Measurements from ENCODE around the gene SKIC8.

Gene SKIC8

DNA sequence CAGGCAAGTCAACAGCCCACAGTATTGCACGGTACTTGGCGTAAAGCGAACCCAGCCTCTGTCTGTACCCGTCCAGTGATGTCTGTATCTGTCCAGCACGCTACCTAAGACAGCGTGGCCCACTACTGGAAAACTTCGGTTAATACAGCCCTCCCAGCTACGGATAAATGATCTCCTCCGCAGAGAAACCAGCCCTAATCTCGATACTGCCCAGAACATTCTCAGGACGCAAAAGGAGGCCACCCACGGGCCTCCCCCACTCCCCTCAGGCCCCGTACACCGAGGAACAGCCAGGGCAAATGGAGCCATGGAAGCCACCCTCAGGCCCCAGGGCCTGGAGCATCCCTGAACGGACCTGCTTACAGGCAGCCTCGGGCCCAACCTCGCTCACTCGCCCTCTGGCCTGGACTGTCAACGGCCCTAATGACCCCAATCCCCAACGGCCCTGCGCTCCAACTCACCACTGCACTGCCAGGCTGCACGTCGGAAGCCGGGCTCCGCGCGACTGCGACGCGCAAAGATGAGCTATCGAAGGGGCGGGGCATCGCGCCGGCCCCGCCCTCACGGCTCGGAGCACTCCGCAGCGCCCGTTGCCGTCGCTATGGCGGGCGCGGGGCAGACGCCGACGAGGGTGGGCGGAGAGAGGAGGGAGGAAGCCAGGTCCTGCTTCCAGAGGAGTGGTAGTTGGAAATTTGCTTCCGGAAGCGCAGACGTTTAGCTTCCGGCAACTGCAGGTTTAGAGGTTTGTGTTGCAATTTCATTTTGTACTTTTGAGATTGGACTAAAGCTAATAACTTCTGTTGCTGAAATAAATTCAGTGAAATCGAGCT, at the start of gene SKIC8:
TSS of gene SKIC8 (minus strand) at position 509 of the 830 bp plus-strand sequence. CDS start 3,923 bp downstream, outside the sequence.
- DNase-seq (ENCODE audit: low read depth in 1 of 2, low spot score in 1 of 2): peak; percentile 77 to 81

DNA sequence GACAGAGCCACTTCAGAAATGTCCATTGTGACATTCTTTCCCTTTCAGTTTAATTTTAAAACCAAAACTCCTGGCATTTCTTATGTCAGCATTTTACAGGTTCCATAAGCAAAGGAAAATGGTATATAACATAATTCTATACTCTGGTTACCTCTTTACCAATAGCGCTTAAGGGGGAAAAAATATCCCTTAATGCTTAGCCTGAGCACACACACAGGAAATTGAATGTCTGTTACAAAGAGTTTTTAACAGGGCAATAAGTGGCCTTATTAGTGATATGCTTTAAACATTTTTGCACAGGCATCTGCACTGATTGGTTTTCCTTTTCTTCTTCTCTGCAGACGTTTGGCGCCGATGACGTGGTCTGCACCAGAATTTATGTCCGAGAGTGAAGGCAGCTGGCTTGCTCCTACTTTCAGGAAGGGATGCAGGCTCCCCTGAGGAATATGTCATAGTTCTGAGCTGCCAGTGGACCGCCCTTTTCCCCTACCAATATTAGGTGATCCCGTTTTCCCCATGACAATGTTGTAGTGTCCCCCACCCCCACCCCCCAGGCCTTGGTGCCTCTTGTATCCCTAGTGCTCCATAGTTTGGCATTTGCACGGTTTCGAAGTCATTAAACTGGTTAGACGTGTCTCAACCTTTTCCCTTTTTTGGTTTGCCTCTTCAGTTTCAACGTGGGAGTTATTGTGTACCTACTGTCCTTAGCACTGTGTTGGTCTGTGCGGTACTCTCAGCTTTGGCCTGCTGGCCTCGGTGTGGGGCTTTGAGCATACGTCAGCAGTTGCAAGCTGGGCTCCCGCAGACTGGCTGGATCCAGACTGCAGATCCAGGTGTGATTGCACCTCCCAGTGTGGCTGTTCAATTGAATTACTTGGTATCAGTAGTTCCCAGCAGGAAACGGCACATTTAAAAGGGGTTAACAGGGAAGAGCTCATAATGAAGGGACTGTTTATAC, 48.5 kb upstream of the SKIC8 start:
- no peak for DNase-seq (ENCODE audit: low read depth in 1 of 2, low spot score in 1 of 2)

DNA sequence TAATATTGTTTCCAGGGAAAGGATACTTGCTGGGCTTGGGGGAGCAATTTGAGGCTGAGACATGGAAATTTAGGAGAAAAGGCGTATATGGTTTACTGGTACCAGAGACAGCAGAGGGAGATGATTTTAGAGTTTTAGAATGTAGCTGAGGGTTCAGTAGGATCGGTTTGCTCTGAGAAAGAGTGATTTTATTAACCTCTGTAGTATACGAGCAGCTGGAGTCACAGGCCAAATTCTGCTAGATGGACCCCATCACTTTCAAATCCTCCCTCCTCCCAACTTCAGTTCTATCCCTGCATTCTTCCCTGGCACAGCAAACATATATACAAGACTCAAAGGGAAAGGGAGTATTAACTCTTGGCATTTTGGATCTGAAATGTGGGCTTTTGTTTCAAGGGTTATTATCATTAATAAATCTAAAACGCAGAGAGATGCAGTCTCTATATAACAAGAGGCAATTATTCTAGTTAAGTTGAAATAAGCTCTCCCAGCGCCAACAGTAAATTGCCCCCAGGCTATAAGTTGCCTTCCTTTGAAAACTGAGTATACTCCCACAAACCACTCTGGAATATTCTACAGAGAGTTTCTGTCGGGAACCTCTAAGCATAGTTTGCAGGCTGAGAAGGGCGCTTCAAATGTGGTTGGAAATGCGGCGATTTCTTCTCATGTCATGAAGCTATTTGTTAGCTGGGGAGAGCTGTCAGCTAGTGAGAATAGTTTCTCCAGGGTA, 46.2 kb upstream of the SKIC8 start:
- no peak for DNase-seq (ENCODE audit: low read depth in 1 of 2, low spot score in 1 of 2)

DNA sequence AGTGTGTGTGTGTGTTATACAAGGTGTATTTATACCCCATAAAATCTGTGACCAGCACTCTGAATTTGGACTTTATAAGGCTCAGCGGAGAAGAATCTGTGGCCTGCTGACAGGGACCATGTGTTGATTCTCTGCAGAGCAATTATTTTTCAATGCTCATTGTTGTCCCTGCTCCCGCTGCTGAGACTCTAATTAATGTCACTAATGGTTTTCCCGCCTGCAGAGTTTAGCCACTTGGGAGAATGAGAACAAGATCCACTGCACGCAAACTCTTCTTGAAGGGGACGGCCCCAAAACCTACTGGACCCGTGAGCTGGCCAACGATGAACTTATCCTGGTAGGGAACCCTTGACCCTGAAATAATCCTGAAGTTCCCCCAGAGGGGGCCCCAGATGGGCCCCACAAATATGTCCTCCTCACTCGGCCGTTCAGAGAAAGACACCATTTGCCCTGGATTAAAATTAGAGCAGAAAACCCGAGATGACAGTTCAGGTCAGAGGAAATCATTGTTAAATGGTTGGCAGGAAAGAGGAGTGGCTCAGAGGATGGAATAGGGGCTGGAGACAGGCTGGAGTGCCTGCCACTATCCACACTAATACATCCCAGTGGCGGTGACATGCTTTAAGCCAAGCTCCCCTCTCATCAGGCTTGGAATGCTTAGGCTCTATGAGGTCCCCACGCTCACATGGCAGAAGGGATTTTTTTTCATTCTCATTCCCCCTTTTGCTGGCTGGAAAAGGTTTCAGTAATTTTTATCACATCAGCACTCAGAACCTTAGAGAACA, 44.1 kb upstream of the SKIC8 start:
- DNase-seq (ENCODE audit: low read depth in 1 of 2, low spot score in 1 of 2): no peak

GRCh38 chr15:78342021-78342420, 42.6 kb upstream of the SKIC8 start:
- DNase-seq (ENCODE audit: low read depth in 1 of 2, low spot score in 1 of 2): no peak

DNA sequence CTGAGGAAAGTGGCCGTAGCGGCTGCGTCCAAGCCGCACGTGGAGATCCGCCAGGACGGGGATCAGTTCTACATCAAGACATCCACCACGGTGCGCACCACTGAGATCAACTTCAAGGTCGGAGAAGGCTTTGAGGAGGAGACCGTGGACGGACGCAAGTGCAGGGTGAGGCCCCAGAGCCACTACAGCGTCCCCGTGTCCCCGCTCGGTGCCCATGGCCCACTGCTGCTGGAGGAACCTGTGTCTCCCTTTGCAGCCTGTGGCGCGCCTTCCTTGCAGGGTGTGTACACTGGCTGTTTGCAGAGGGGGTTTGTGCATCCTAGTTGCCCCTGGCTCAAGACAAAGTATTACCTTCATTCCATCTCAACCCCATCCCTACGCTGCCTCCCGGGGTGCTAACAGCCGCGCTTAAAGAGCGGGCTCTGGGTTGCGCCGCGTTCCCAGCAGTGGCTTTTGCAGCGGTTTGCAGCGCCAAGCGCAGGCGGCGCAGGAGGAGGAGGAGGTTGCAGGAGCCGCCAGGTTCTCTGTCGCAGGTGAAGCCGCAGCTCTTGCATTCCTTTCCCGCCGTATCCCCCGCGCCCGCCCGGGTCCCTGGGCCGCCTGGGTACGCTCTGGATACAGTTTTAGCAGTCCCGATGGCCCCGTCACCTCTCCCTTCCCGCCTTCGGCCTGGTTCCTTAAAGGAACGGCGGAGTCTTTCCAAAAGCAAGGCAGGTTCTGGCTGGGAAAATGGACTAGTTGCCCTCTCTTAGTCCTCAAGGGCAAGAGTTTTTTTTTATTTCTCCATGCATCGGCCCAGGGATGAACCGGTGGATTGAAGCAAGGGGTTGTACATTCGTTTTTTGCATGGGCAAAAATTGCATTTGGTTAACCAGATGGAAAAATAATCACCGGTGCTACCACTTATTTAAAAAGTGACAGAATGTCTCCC, 41.9 kb upstream of the SKIC8 start:
- DNase-seq (ENCODE audit: low read depth in 1 of 2, low spot score in 1 of 2): no peak

- no peak for DNase-seq (ENCODE audit: low read depth in 1 of 2, low spot score in 1 of 2)
Observed at GRCh38 chr15:78340231-78341056, 41.0 kb upstream of the SKIC8 start, which contains the start of gene CRABP1. Gene CRABP1, plus strand, starts transcription at chr15:78340353. Its CDS starts 76 bp downstream, at chr15:78340429.

GRCh38 chr15:78339559-78339958, 40.1 kb upstream of the SKIC8 start:
- DNase-seq (ENCODE audit: low read depth in 1 of 2, low spot score in 1 of 2): no peak

DNA sequence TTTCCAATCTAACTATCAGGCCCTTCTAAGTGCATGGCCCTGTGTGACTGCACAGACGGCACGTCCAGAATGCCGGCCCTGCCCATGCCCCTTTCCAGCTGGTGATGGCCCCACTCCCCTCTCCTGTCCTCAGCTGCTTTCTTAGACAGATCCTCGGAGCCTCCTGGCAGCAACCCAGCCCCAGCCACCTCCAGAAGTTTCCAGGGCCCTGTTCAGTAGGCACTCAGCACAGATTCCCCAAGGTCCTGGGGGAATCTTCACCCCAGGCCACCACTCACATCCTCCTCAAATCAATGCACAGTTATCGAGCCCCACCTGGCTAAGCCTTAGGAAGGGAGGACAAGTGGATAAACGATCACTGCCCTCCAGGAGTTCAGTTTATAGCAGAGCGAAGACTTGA, 39.4 kb upstream of the SKIC8 start:
- DNase-seq (ENCODE audit: low read depth in 1 of 2, low spot score in 1 of 2): no peak

GRCh38 chr15:78335985-78336384, 36.6 kb upstream of the SKIC8 start:
- DNase-seq (ENCODE audit: low read depth in 1 of 2, low spot score in 1 of 2): no peak

DNA sequence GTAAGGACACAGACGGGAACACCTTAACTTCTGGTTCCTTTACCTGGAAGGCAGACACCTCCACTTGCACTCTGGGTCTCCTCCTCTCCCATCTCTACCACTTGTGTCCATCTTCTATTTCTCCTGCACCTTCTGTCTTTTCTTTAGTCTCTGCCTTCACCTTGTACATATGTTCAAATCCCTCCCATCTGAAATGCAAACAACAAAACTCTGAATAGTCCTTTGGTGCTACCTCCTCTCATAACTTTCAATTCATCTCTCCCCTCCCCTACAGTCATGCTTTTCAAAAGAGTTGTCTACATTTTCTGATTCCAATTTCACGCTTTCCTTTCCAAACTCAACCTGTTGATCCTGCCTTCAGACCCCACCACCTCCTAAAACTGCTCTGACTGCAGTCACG, 35.4 kb upstream of the SKIC8 start:
- DNase-seq (ENCODE audit: low read depth in 1 of 2, low spot score in 1 of 2): no peak

- no peak for DNase-seq (ENCODE audit: low read depth in 1 of 2, low spot score in 1 of 2)
Observed at GRCh38 chr15:78329625-78330024, 30.2 kb upstream of the SKIC8 start.

DNA sequence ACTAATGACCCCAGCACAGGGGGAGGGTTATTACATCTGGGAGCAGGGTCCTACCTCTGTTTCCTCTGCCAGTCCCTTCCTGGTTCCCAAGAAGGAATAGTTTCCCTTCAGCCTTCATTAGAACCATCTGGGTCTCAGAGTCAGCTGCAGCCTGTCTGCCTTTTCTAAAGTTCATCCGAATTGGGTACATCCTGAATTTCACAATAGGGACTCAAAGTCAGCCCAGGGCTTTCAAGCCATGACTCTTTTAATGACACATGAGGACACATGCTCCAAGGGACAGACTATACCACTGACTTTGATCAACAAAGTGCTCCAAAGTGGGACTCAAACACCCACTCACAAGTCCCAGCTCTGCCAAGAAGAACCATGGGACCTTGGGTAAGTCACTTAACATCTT, 28.1 kb upstream of the SKIC8 start:
- no peak for DNase-seq (ENCODE audit: low read depth in 1 of 2, low spot score in 1 of 2)

GRCh38 chr15:78325092-78325843, 25.9 kb upstream of the SKIC8 start:
- DNase-seq (ENCODE audit: low read depth in 1 of 2, low spot score in 1 of 2): no peak

DNA sequence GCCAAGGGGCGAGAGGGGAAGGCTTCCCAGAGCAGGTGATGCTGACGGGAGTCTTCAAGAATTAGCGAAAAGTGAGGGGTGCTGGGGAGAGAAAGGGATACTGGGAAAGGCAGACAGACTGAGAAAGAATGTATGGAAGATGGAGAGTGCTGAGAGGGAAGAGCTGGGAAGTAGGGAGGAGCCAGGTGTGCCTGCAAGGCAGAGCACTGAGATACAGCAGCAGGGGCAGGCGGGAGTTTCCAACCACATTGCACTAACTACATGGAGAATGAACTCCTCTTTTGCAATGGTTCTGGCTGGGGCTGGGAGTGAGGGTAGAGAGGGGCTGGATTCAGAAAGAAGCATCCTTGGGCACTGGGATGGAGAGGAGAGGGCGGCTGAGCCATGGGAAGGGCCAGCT, 24.7 kb upstream of the SKIC8 start:
- DNase-seq (ENCODE audit: low read depth in 1 of 2, low spot score in 1 of 2): no peak

DNA sequence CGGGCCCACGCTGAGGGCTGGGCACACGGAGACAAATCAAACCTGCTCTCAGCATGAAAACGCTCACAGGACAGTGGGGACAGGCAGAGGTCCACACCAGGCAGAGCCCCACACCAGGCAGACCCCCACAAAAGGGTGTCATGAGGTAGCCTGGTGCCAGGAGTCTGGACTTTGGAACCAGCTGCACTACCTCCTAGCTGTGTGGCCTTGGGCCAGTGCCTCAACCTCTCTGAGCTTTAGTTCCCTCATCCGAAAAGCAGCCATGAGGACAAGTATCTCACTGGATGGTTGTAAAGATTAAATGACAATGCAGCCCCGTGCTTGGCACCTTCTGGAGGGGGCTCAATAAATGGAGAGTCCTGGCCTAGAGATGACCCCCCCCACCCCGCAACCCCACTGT, 24.3 kb upstream of the SKIC8 start:
- DNase-seq (ENCODE audit: low read depth in 1 of 2, low spot score in 1 of 2): no peak

DNA sequence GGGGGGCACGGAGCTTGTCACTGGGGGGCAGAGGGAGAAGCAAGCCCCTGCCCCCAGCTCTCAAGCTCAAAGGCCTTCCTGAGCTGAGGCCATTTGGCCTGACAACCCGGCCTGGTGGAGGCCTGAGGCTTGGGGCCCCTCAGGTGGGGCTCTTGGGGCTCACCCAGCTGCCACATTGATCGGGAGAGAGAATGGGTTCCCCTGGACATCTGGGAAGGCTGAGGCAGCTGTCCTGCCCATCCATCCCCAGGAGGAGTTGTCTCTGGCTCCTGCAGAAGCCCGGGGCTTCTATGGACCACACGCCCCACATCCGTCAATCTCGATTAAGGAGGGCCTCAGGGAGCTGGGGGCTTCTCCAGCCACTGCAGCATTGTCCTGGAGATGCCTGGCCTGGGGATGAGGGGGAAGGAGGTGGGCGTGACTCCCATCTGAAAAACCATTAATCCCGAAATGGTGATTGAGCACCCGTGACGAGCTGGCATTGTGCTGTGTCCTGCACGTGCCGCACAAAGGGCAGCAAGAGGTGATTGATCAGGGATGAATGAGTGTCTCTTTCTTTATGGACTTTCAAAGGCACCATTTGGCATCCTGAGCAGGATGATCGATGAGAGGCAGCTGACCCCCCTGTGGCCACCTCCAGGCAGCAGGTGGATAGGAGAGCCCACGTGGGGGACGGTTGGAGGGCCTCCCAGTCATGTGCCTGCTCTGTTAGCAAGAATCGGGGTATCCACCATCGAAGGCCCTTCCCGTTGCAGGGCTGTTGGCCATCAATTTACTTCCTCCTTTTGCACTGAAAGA, 23.5 kb upstream of the SKIC8 start:
- no peak for DNase-seq (ENCODE audit: low read depth in 1 of 2, low spot score in 1 of 2)

Data from activated T-helper 1 cell treated with anti-CD3 and anti-CD28 coated beads, Interleukin-2, amount 50 U/mL, for 16 hours (primary cell).